Peyer's patch (tissue), 4 donors: ENCODE data around the gene PPBP. TPM values are rescaled to one million over a fixed set of nuclear protein-coding genes. Genes with fewer than 3 reads are reported as not detected.

Source experiments
- DNase-seq, 3 donors: peaks; one replicate each; pipeline ENCODE4 v3.0.0-alpha.2; 2017 to 2019
- H3K27ac ChIP-seq, 4 donors: fragments of 200-600 bp; sonication (generic); one replicate each; pipeline ENCODE4 v1.5.1; 2016 to 2019
- H3K27me3 ChIP-seq, 2 donors: fragments of 200-600 bp; sonication (generic); one replicate each; pipeline ENCODE4 v1.5.1; 2019
- H3K36me3 ChIP-seq, 3 donors: fragments of 200-600 bp; sonication (generic); one replicate each; pipeline ENCODE4 v1.5.1; 2016 to 2019
- H3K4me1 ChIP-seq, 4 donors: fragments of 200-600 bp; sonication (generic); one replicate each; pipeline ENCODE4 v1.5.1; 2016 to 2019
- H3K4me3 ChIP-seq, 4 donors: fragments of 200-600 bp; sonication (generic); 1 replicate in 3 of 4; 2 replicates in 1 of 4; pipeline ENCODE4 v1.5.1; 2016 to 2019; ENCODE audit warnings: mild to moderate bottlenecking in 1 of 4
- H3K9me3 ChIP-seq, 4 donors: fragments of 200-600 bp; sonication (generic); one replicate each; pipeline ENCODE4 v1.5.1; 2016 to 2019; ENCODE audit warnings: mild to moderate bottlenecking in 1 of 4
- POLR2A ChIP-seq, 2 donors: fragments of 450-650 bp; IDR thresholded peaks; one replicate each; pipeline ENCODE4 v1.5.1; 2017; ENCODE audit warnings: antibody characterized with exemption in 2 of 2, mild to moderate bottlenecking in 2 of 2, moderate library complexity in 2 of 2
- small RNA-seq, 2 donors: library from RNA; depleted of rRNA; stranded (forward); fragments of <200 nt; gene quantifications; one replicate each; pipeline ENCODE3, GENCODE V24; 2016
- total RNA-seq, 4 donors: library from RNA; depleted of rRNA; stranded (reverse); fragments of >200 nt; gene quantifications; one replicate each; pipeline ENCODE4 v1.1.0, GENCODE V29; 2016
- TF ChIP-seq, protein P1 (sequence below), 6 experiments: fragments of 450-650 bp in 4 of 6; fragments of 200-600 bp in 2 of 6; sonication (generic) in 1 of 6; IDR thresholded peaks; one replicate each; pipeline ENCODE4 v1.5.1; 2017 to 2019; ENCODE audit warnings: antibody characterized with exemption in 6 of 6, mild to moderate bottlenecking in 3 of 6, moderate library complexity in 1 of 6

PPBP gene
- total RNA-seq, 4 donors from 2014 or later, result not detected

DNA sequence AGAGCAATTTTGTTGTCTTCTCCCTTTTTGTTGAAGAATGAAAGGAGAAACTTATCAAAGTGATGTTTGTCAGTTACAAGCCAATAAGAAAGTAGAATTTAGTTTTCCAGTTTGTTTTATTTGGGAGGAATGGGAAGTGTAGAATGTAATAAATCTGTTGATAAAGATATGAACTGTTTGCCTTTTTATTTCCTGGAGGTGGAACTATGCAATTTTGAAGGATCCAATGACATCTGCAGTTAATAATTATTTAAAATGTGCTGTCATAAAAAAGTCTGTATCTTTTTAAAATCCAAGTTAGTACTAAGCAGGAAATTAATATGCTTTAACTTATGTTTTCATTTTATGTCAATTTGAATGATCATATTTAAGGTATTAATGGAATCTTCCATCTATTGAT, 51.0 kb downstream of the PPBP start:
- TF ChIP-seq, protein P1, sequence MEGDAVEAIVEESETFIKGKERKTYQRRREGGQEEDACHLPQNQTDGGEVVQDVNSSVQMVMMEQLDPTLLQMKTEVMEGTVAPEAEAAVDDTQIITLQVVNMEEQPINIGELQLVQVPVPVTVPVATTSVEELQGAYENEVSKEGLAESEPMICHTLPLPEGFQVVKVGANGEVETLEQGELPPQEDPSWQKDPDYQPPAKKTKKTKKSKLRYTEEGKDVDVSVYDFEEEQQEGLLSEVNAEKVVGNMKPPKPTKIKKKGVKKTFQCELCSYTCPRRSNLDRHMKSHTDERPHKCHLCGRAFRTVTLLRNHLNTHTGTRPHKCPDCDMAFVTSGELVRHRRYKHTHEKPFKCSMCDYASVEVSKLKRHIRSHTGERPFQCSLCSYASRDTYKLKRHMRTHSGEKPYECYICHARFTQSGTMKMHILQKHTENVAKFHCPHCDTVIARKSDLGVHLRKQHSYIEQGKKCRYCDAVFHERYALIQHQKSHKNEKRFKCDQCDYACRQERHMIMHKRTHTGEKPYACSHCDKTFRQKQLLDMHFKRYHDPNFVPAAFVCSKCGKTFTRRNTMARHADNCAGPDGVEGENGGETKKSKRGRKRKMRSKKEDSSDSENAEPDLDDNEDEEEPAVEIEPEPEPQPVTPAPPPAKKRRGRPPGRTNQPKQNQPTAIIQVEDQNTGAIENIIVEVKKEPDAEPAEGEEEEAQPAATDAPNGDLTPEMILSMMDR (IDR thresholded peaks at IDR 0.05), result no peak
- no peak for TF ChIP-seq POLR2A (IDR thresholded peaks at IDR 0.05)
- Histone ChIP-seq H3K36me3 (no peaks in the 10 kb centered on the region), H3K4me3 (no peak overlapping the region), H3K9me3 (no peaks in the 10 kb centered on the region), H3K27ac (no peak overlapping the region), H3K27me3 (no peaks in the 10 kb centered on the region), H3K4me1 (no peaks in the 10 kb centered on the region)
- no peak for DNase-seq

Small RNA genes within 50 kb of the gene (small RNA-seq; reads per million reads assigned to genes)
- gene RN7SL218P, result 0 reads per million in 2 donors

Other genes with a start within 250 kb of the PPBP start
- 10 to 100 TPM in 1 of 4 donors, not detected in 3; 25.6 TPM for gene CXCL8, start 247.6 kb downstream of the PPBP start, total RNA-seq
- 1 to 10 TPM in 1 of 4 donors, not detected in 3; 1.6 TPM for gene CXCL6, start 151.5 kb downstream of the PPBP start, total RNA-seq
- not detected for gene PF4V1, start 134.9 kb downstream of the PPBP start, total RNA-seq
- gene CXCL1, start 118.8 kb downstream of the PPBP start, total RNA-seq, result 10 to 100 TPM in 1 of 4 donors, 1 to 10 TPM in 3; 4.1 to 69.3 (median 6.8) TPM
- gene PF4, start 6.2 kb downstream of the PPBP start, total RNA-seq, result not detected
- not detected for gene CXCL5, start 10.5 kb upstream of the PPBP start, total RNA-seq
- gene CXCL3, start 50.5 kb upstream of the PPBP start, total RNA-seq, result 1 to 10 TPM; 1.5 to 3.3 (median 2.2) TPM
- 10 to 100 TPM in 2 of 4 donors, 1 to 10 TPM in 2; 8.0 to 27.2 (median 9.9) TPM for gene CXCL2, start 111.0 kb upstream of the PPBP start, total RNA-seq
- 10 to 100 TPM; 11.8 to 17.1 (median 14.9) TPM for gene MTHFD2L, start 169.9 kb upstream of the PPBP start, total RNA-seq